Measurements from ENCODE around the gene COX6B1.

The COX6B1 gene

GRCh38 chr19:35609851-35610353, 38.2 kb upstream of the COX6B1 start:
- peaks cover 0 to 4% (median 3%) of the 10 kb centered on the region in 4 experiments for H3K36me3 ChIP-seq (ENCODE audit: control insufficient read depth in 4 of 4, insufficient read depth in 4 of 4, low read length in 3 of 4)
- ChIA-PET CTCF (interaction anchor here (1.1 kb wide), 1 partner anchor 19 kb away, joined by 3 read pairs; no protein-coding TSS in a partner anchor), POLR2A (no interaction called here)
- no peak overlapping the region for H3K27ac ChIP-seq (ENCODE audit: insufficient read depth in 1 of 2, low read depth in 1 of 2, low read length in 2 of 2, poor library complexity in 1 of 2, severe bottlenecking in 2 of 2)
- H3K27me3 ChIP-seq (replicated peaks in 2 of 5; ENCODE audit: control insufficient read depth in 4 of 5, insufficient read depth in 5 of 5, low read length in 4 of 5): no peaks in the 10 kb centered on the region
- DNase-seq: peak; percentile 11 to 62 (median 53)
- H3K4me1 ChIP-seq (ENCODE audit: control extremely low read depth in 1 of 4, control insufficient read depth in 4 of 4, insufficient read depth in 4 of 4, low read length in 3 of 4): peaks cover 2 to 25% (median 17%) of the 10 kb centered on the region in 4 experiments
- 53% methylated on average over 6 of the region's 6 CpGs for WGBS (ENCODE audit: insufficient coverage)
- peaks cover 0 to 8% (median 4%) of the 10 kb centered on the region in 5 experiments for H3K9me3 ChIP-seq (ENCODE audit: control extremely low read depth in 1 of 5, control insufficient read depth in 4 of 5, insufficient read depth in 2 of 5, low read depth in 1 of 5, low read length in 4 of 5)
- H3K4me3 ChIP-seq (ENCODE audit: control insufficient read depth in 1 of 7, extremely low read depth in 1 of 7, insufficient read depth in 4 of 7, low read depth in 2 of 7, low read length in 6 of 7): no peak overlapping the region

GRCh38 chr19:35612224-35612558, 35.9 kb upstream of the COX6B1 start:
- CTCF ChIA-PET: interaction anchor here (1.3 kb wide), 1 partner anchor 46 kb away, joined by 3 read pairs; no protein-coding TSS in a partner anchor
- Histone ChIP-seq H3K4me3 (ENCODE audit: control insufficient read depth in 1 of 7, extremely low read depth in 1 of 7, insufficient read depth in 4 of 7, low read depth in 2 of 7, low read length in 6 of 7) (peak overlapping the region in 5 of 7 experiments; percentile 86 to 97 (median 91)), H3K9me3 (ENCODE audit: control extremely low read depth in 1 of 5, control insufficient read depth in 4 of 5, insufficient read depth in 2 of 5, low read depth in 1 of 5, low read length in 4 of 5) (peaks cover 0 to 8% (median 3%) of the 10 kb centered on the region in 5 experiments), H3K27me3 (replicated peaks in 2 of 5; ENCODE audit: control insufficient read depth in 4 of 5, insufficient read depth in 5 of 5, low read length in 4 of 5) (no peaks in the 10 kb centered on the region), H3K36me3 (ENCODE audit: control insufficient read depth in 4 of 4, insufficient read depth in 4 of 4, low read length in 3 of 4) (peaks cover 0 to 19% (median 17%) of the 10 kb centered on the region in 4 experiments), H3K27ac (ENCODE audit: insufficient read depth in 1 of 2, low read depth in 1 of 2, low read length in 2 of 2, poor library complexity in 1 of 2, severe bottlenecking in 2 of 2) (no peak overlapping the region), H3K4me1 (ENCODE audit: control extremely low read depth in 1 of 4, control insufficient read depth in 4 of 4, insufficient read depth in 4 of 4, low read length in 3 of 4) (peaks cover 2 to 25% (median 17%) of the 10 kb centered on the region in 4 experiments)
- 25% methylated on average over 4 of the region's 9 CpGs for WGBS (ENCODE audit: insufficient coverage)
- DNase-seq: no peak
- POLR2A ChIA-PET: interaction anchor here (0.6 kb wide), 1 partner anchor 325 kb away, joined by 3 read pairs; no protein-coding TSS in a partner anchor

- WGBS (ENCODE audit: insufficient coverage): under 1% methylated on average over 41 of the region's 47 CpGs
- CTCF ChIA-PET: interaction anchor here (1.3 kb wide), 2 partner anchors 45 to 65 kb away, joined by 3 to 5 read pairs; no protein-coding TSS in a partner anchor
These were observed 35.4 kb upstream of the COX6B1 start, which contains the start of gene HAUS5 for GRCh38 chr19:35612559-35613321. Gene HAUS5, plus strand, starts transcription at chr19:35612735. Its CDS starts 60 bp downstream, at chr19:35612795.

GRCh38 chr19:35613574-35613973, 34.5 kb upstream of the COX6B1 start:
- Histone ChIP-seq H3K4me1 (ENCODE audit: control extremely low read depth in 1 of 4, control insufficient read depth in 4 of 4, insufficient read depth in 4 of 4, low read length in 3 of 4) (peaks cover 2 to 25% (median 17%) of the 10 kb centered on the region in 4 experiments), H3K27ac (ENCODE audit: insufficient read depth in 1 of 2, low read depth in 1 of 2, low read length in 2 of 2, poor library complexity in 1 of 2, severe bottlenecking in 2 of 2) (peak overlapping the region in 1 of 2 experiments; percentile 83), H3K27me3 (replicated peaks in 2 of 5; ENCODE audit: control insufficient read depth in 4 of 5, insufficient read depth in 5 of 5, low read length in 4 of 5) (no peaks in the 10 kb centered on the region), H3K9me3 (ENCODE audit: control extremely low read depth in 1 of 5, control insufficient read depth in 4 of 5, insufficient read depth in 2 of 5, low read depth in 1 of 5, low read length in 4 of 5) (peaks cover 0 to 2% (median 0%) of the 10 kb centered on the region in 5 experiments), H3K36me3 (ENCODE audit: control insufficient read depth in 4 of 4, insufficient read depth in 4 of 4, low read length in 3 of 4) (peaks cover 0 to 30% (median 27%) of the 10 kb centered on the region in 4 experiments), H3K4me3 (ENCODE audit: control insufficient read depth in 1 of 7, extremely low read depth in 1 of 7, insufficient read depth in 4 of 7, low read depth in 2 of 7, low read length in 6 of 7) (peak overlapping the region in 4 of 7 experiments; percentile 86 to 97 (median 93))
- CTCF ChIA-PET: interaction anchor here (1.3 kb wide), 1 partner anchor 65 kb away, joined by 5 read pairs; no protein-coding TSS in a partner anchor
- POLR2A ChIA-PET: no interaction called here
- no CpG with 5 or more reads among the region's 1 CpG for WGBS (ENCODE audit: insufficient coverage)
- no peak for DNase-seq

More at GRCh38 chr19:35612559-35613321, 35.4 kb upstream of the COX6B1 start, which contains the start of gene HAUS5:
- Histone ChIP-seq H3K9me3 (ENCODE audit: control extremely low read depth in 1 of 5, control insufficient read depth in 4 of 5, insufficient read depth in 2 of 5, low read depth in 1 of 5, low read length in 4 of 5) (peaks cover 0 to 5% (median 0%) of the 10 kb centered on the region in 5 experiments), H3K4me3 (ENCODE audit: control insufficient read depth in 1 of 7, extremely low read depth in 1 of 7, insufficient read depth in 4 of 7, low read depth in 2 of 7, low read length in 6 of 7) (peak within 1 kb of the TSS; percentile 58 to 97 (median 86)), H3K4me1 (ENCODE audit: control extremely low read depth in 1 of 4, control insufficient read depth in 4 of 4, insufficient read depth in 4 of 4, low read length in 3 of 4) (peaks cover 2 to 25% (median 17%) of the 10 kb centered on the region in 4 experiments), H3K36me3 (ENCODE audit: control insufficient read depth in 4 of 4, insufficient read depth in 4 of 4, low read length in 3 of 4) (peaks cover 0 to 23% (median 22%) of the 10 kb centered on the region in 4 experiments), H3K27ac (ENCODE audit: insufficient read depth in 1 of 2, low read depth in 1 of 2, low read length in 2 of 2, poor library complexity in 1 of 2, severe bottlenecking in 2 of 2) (peak within 1 kb of the TSS; percentile 43 to 83), H3K27me3 (replicated peaks in 2 of 5; ENCODE audit: control insufficient read depth in 4 of 5, insufficient read depth in 5 of 5, low read length in 4 of 5) (no peaks in the 10 kb centered on the region)
- DNase-seq: peak; percentile 93 to 96 (median 94)
- POLR2A ChIA-PET: interaction anchor here (0.6 kb wide), 2 partner anchors 49 to 324 kb away, joined by 3 to 4 read pairs; no protein-coding TSS in a partner anchor

- CTCF ChIA-PET: interaction anchor here (1.2 to 1.3 kb wide), 2 partner anchors 9 to 105 kb away, joined by 3 to 4 read pairs; no protein-coding TSS in a partner anchor
- peaks cover 0 to 36% (median 29%) of the 10 kb centered on the region in 4 experiments for H3K36me3 ChIP-seq (ENCODE audit: control insufficient read depth in 4 of 4, insufficient read depth in 4 of 4, low read length in 3 of 4)
- 96% methylated on average over 17 of the region's 17 CpGs for WGBS (ENCODE audit: insufficient coverage)
These were observed 33.1 kb upstream of the COX6B1 start for GRCh38 chr19:35615036-35615435.

GRCh38 chr19:35618857-35619256, 29.3 kb upstream of the COX6B1 start:
- Histone ChIP-seq H3K36me3 (ENCODE audit: control insufficient read depth in 4 of 4, insufficient read depth in 4 of 4, low read length in 3 of 4) (peaks cover 0 to 59% (median 41%) of the 10 kb centered on the region in 4 experiments), H3K4me1 (ENCODE audit: control extremely low read depth in 1 of 4, control insufficient read depth in 4 of 4, insufficient read depth in 4 of 4, low read length in 3 of 4) (no peaks in the 10 kb centered on the region), H3K27ac (ENCODE audit: insufficient read depth in 1 of 2, low read depth in 1 of 2, low read length in 2 of 2, poor library complexity in 1 of 2, severe bottlenecking in 2 of 2) (no peak overlapping the region), H3K27me3 (replicated peaks in 2 of 5; ENCODE audit: control insufficient read depth in 4 of 5, insufficient read depth in 5 of 5, low read length in 4 of 5) (no peaks in the 10 kb centered on the region), H3K9me3 (ENCODE audit: control extremely low read depth in 1 of 5, control insufficient read depth in 4 of 5, insufficient read depth in 2 of 5, low read depth in 1 of 5, low read length in 4 of 5) (no peaks in the 10 kb centered on the region), H3K4me3 (ENCODE audit: control insufficient read depth in 1 of 7, extremely low read depth in 1 of 7, insufficient read depth in 4 of 7, low read depth in 2 of 7, low read length in 6 of 7) (no peak overlapping the region)
- ChIA-PET CTCF (no interaction called here), POLR2A (no interaction called here)
- no peak for DNase-seq
- WGBS (ENCODE audit: insufficient coverage): 95% methylated on average over 7 of the region's 7 CpGs

More at GRCh38 chr19:35615036-35615435, 33.1 kb upstream of the COX6B1 start:
- H3K4me3 ChIP-seq (ENCODE audit: control insufficient read depth in 1 of 7, extremely low read depth in 1 of 7, insufficient read depth in 4 of 7, low read depth in 2 of 7, low read length in 6 of 7): no peak overlapping the region
- H3K9me3 ChIP-seq (ENCODE audit: control extremely low read depth in 1 of 5, control insufficient read depth in 4 of 5, insufficient read depth in 2 of 5, low read depth in 1 of 5, low read length in 4 of 5): no peaks in the 10 kb centered on the region
- peaks cover 2 to 18% (median 10%) of the 10 kb centered on the region in 4 experiments for H3K4me1 ChIP-seq (ENCODE audit: control extremely low read depth in 1 of 4, control insufficient read depth in 4 of 4, insufficient read depth in 4 of 4, low read length in 3 of 4)
- H3K27me3 ChIP-seq (replicated peaks in 2 of 5; ENCODE audit: control insufficient read depth in 4 of 5, insufficient read depth in 5 of 5, low read length in 4 of 5): no peaks in the 10 kb centered on the region
- no peak overlapping the region for H3K27ac ChIP-seq (ENCODE audit: insufficient read depth in 1 of 2, low read depth in 1 of 2, low read length in 2 of 2, poor library complexity in 1 of 2, severe bottlenecking in 2 of 2)
- DNase-seq: no peak
- POLR2A ChIA-PET: no interaction called here
